Hepatocyte (in vitro differentiated cells): ENCODE measurements around the gene UQCR10. TPM values are rescaled to one million over a fixed set of nuclear protein-coding genes. Genes with fewer than 3 reads are reported as not detected.

Source experiments
- DNase-seq: peaks from one replicate; pipeline ENCODE4 v3.0.0-alpha.2; 2016; ENCODE audit warnings: low spot score
- H2AFZ ChIP-seq: fragments of 200-600 bp; sonication (generic); 2 replicates; pipeline ENCODE4 v1.6.0; 2016; ENCODE audit warnings: antibody characterized with exemption, mild to moderate bottlenecking
- H3K27ac ChIP-seq: fragments of 200-600 bp; sonication (generic); 2 replicates; pipeline ENCODE4 v1.5.1; 2016; ENCODE audit warnings: mild to moderate bottlenecking
- H3K27me3 ChIP-seq: fragments of 200-600 bp; sonication (generic); 2 replicates; pipeline ENCODE4 v1.6.1; 2016
- H3K36me3 ChIP-seq: fragments of 200-600 bp; sonication (generic); replicated peaks from 2 replicates; pipeline ENCODE4 v1.5.1; 2016; ENCODE audit warnings: low read depth; ENCODE audit not compliant: insufficient read depth
- H3K4me1 ChIP-seq: fragments of 200-600 bp; sonication (generic); 2 replicates; pipeline ENCODE4 v1.5.1; 2016; ENCODE audit warnings: mild to moderate bottlenecking, moderate library complexity; ENCODE audit not compliant: insufficient read depth
- H3K4me2 ChIP-seq: fragments of 200-600 bp; sonication (generic); 2 replicates; pipeline ENCODE4 v1.6.0; 2016
- H3K4me3 ChIP-seq: fragments of 200-600 bp; sonication (generic); 2 replicates; pipeline ENCODE4 v1.5.1; 2016; ENCODE audit warnings: mild to moderate bottlenecking
- H3K79me2 ChIP-seq: fragments of 200-600 bp; sonication (generic); 2 replicates; pipeline ENCODE4 v1.6.0; 2017; ENCODE audit warnings: mild to moderate bottlenecking
- H3K9me2 ChIP-seq: fragments of 200-600 bp; sonication (generic); replicated peaks from 2 replicates; pipeline ENCODE4 v1.6.0; 2017; ENCODE audit warnings: mild to moderate bottlenecking; ENCODE audit not compliant: insufficient read depth
- H3K9me3 ChIP-seq: fragments of 200-600 bp; sonication (generic); 2 replicates; pipeline ENCODE4 v1.5.1; 2016; ENCODE audit warnings: low read depth, mild to moderate bottlenecking
- H4K20me1 ChIP-seq: fragments of 200-600 bp; sonication (generic); 2 replicates; pipeline ENCODE4 v1.6.0; 2016; ENCODE audit warnings: mild to moderate bottlenecking; ENCODE audit not compliant: insufficient read depth, poor library complexity, severe bottlenecking
- CTCF ChIP-seq: fragments of 200-600 bp; sonication (generic); IDR thresholded peaks from 2 replicates; pipeline ENCODE4 v1.5.1; 2016; ENCODE audit warnings: antibody characterized with exemption, mild to moderate bottlenecking; ENCODE audit not compliant: poor library complexity
- EZH2 ChIP-seq: fragments of 200-600 bp; sonication (generic); IDR thresholded peaks from 2 replicates; pipeline ENCODE4 v1.6.1; 2016; ENCODE audit warnings: antibody characterized with exemption, mild to moderate bottlenecking, borderline replicate concordance
- EZH2phosphoT487 ChIP-seq: fragments of 200-600 bp; sonication (generic); IDR thresholded peaks from one replicate; pipeline ENCODE4 v1.6.1; 2018; ENCODE audit warnings: antibody characterized with exemption, mild to moderate bottlenecking, low read depth, moderate library complexity; ENCODE audit not compliant: unreplicated experiment, severe bottlenecking
- WGBS: methylation state at CpG from one replicate; pipeline ENCODE4 v1.1.6; 2016; ENCODE audit warnings: low lambda C conversion rate; ENCODE audit errors: missing lambda C conversion rate; 5-methylcytosine and 5-hydroxymethylcytosine counted together
- polyA plus RNA-seq: library from polyadenylated mRNA; unstranded; fragments of >200 nt; fragmentation: Nextera tagmentation; extraction: Ambion mirVana; gene quantifications from 2 replicates; pipeline ENCODE4 v1.2.1, GENCODE V29; 2016
- total RNA-seq: library from RNA; depleted of rRNA; stranded (reverse); fragments of >200 nt; gene quantifications from 2 replicates; pipeline ENCODE4 v1.2.3, GENCODE V29; 2014

UQCR10 gene
- total and polyA plus RNA-seq, 2 experiments from 2014 or later = 122 to 414 TPM

- Histone ChIP-seq H3K36me3 (no peaks in the 10 kb centered on the region), H3K4me2 (no peak overlapping the region), H3K9me2 (no peaks in the 10 kb centered on the region), H4K20me1 (no peaks in the 10 kb centered on the region), H2AFZ (no peak overlapping the region), H3K9me3 (no peaks in the 10 kb centered on the region), H3K27me3 (peaks cover 34% of the 10 kb centered on the region), H3K4me1 (no peaks in the 10 kb centered on the region), H3K27ac (no peak overlapping the region), H3K79me2 (no peaks in the 10 kb centered on the region), H3K4me3 (no peak overlapping the region)
- no peak for TF ChIP-seq EZH2
- no peak for TF ChIP-seq CTCF
- TF ChIP-seq EZH2phosphoT487 = no peak
- WGBS = 93% methylated on average over 10 of the region's 10 CpGs
- DNase-seq = no peak
Measured at GRCh38 chr22:29723766-29724165, 43.4 kb upstream of the UQCR10 start.

GRCh38 chr22:29724843-29725242 is 42.3 kb upstream of the UQCR10 start:
- H3K9me2 ChIP-seq = no peaks in the 10 kb centered on the region
- no peak for DNase-seq
- 80% methylated on average over 8 of the region's 8 CpGs for WGBS
- no peak for TF ChIP-seq EZH2
- TF ChIP-seq CTCF = no peak
- no peak for TF ChIP-seq EZH2phosphoT487
- no peaks in the 10 kb centered on the region for H4K20me1 ChIP-seq
- H3K79me2 ChIP-seq = no peaks in the 10 kb centered on the region
- no peak overlapping the region for H2AFZ ChIP-seq
- H3K27me3 ChIP-seq = peaks cover 25% of the 10 kb centered on the region
- H3K9me3 ChIP-seq = no peaks in the 10 kb centered on the region
- no peak overlapping the region for H3K4me2 ChIP-seq
- H3K4me1 ChIP-seq = no peaks in the 10 kb centered on the region
- no peak overlapping the region for H3K27ac ChIP-seq
- H3K4me3 ChIP-seq = no peak overlapping the region
- no peaks in the 10 kb centered on the region for H3K36me3 ChIP-seq

GRCh38 chr22:29726106-29726505 is 41.1 kb upstream of the UQCR10 start:
- no peak for TF ChIP-seq EZH2phosphoT487
- no peak for TF ChIP-seq CTCF
- TF ChIP-seq EZH2 = no peak

More at GRCh38 chr22:29726106-29726505, 41.1 kb upstream of the UQCR10 start:
- H3K27me3 ChIP-seq = peaks cover 19% of the 10 kb centered on the region
- WGBS = 90% methylated on average over 7 of the region's 7 CpGs
- H2AFZ ChIP-seq = no peak overlapping the region
- no peaks in the 10 kb centered on the region for H3K36me3 ChIP-seq
- H3K4me1 ChIP-seq = no peaks in the 10 kb centered on the region
- no peaks in the 10 kb centered on the region for H4K20me1 ChIP-seq
- H3K9me3 ChIP-seq = no peaks in the 10 kb centered on the region
- H3K9me2 ChIP-seq = no peaks in the 10 kb centered on the region
- no peaks in the 10 kb centered on the region for H3K79me2 ChIP-seq
- DNase-seq = no peak
- no peak overlapping the region for H3K4me3 ChIP-seq
- H3K27ac ChIP-seq = no peak overlapping the region
- H3K4me2 ChIP-seq = no peak overlapping the region
